ENCODE data around the gene NDUFAF2.

Gene NDUFAF2

GRCh38 chr5:60943624-60944023, 1.4 kb upstream of the NDUFAF2 start:
- no peaks in the 10 kb centered on the region for H3K9me3 ChIP-seq (ENCODE audit: control extremely low read depth in 1 of 5, control insufficient read depth in 4 of 5, insufficient read depth in 2 of 5, low read depth in 1 of 5, low read length in 4 of 5)
- peaks cover 0 to 3% (median under 1%) of the 10 kb centered on the region in 4 experiments for H3K36me3 ChIP-seq (ENCODE audit: control insufficient read depth in 4 of 4, insufficient read depth in 4 of 4, low read length in 3 of 4)
- peak in 2 of 3 donors; percentile 46 to 53 for DNase-seq
- peaks cover 16 to 25% (median 21%) of the 10 kb centered on the region in 4 experiments for H3K4me1 ChIP-seq (ENCODE audit: control extremely low read depth in 1 of 4, control insufficient read depth in 4 of 4, insufficient read depth in 4 of 4, low read length in 3 of 4)
- ChIA-PET POLR2A (no interaction called here), CTCF (no interaction called here)
- no peaks in the 10 kb centered on the region for H3K27me3 ChIP-seq (replicated peaks in 2 of 5; ENCODE audit: control insufficient read depth in 4 of 5, insufficient read depth in 5 of 5, low read length in 4 of 5)
- H3K4me3 ChIP-seq (ENCODE audit: control insufficient read depth in 1 of 7, extremely low read depth in 1 of 7, insufficient read depth in 4 of 7, low read depth in 2 of 7, low read length in 6 of 7) = peak overlapping the region in 4 of 7 experiments; percentile 96 to 99 (median 99)
- no peak overlapping the region for H3K27ac ChIP-seq (ENCODE audit: insufficient read depth in 1 of 2, low read depth in 1 of 2, low read length in 2 of 2, poor library complexity in 1 of 2, severe bottlenecking in 2 of 2)
- WGBS (ENCODE audit: insufficient coverage) = 100% methylated on average over 1 of the region's 3 CpGs

DNA sequence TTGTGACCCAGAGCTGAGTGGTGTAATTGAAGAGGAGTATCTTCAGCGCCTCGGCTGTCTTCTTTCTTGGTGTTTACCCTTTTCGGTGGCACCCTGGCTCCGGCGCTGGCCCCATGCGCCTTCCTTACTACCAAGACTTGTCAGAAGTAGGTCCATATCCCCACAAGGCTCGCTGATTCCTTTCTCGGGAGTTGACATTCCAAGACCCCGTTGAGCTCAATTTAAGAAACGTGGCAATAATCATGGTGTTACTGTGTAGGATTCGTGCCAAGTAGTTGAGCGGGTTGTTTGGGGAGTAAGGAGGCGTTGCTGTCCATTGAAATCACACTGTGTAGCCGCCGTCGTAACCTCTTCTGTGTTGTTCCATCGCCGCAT, 795 bp downstream of the NDUFAF2 start:
- POLR2A ChIA-PET = no interaction called here
- Histone ChIP-seq H3K4me1 (ENCODE audit: control extremely low read depth in 1 of 4, control insufficient read depth in 4 of 4, insufficient read depth in 4 of 4, low read length in 3 of 4) (peaks cover 16 to 25% (median 21%) of the 10 kb centered on the region in 4 experiments), H3K4me3 (ENCODE audit: control insufficient read depth in 1 of 7, extremely low read depth in 1 of 7, insufficient read depth in 4 of 7, low read depth in 2 of 7, low read length in 6 of 7) (peak overlapping the region; percentile 71 to 99 (median 96)), H3K36me3 (ENCODE audit: control insufficient read depth in 4 of 4, insufficient read depth in 4 of 4, low read length in 3 of 4) (no peaks in the 10 kb centered on the region), H3K9me3 (ENCODE audit: control extremely low read depth in 1 of 5, control insufficient read depth in 4 of 5, insufficient read depth in 2 of 5, low read depth in 1 of 5, low read length in 4 of 5) (no peaks in the 10 kb centered on the region), H3K27me3 (replicated peaks in 2 of 5; ENCODE audit: control insufficient read depth in 4 of 5, insufficient read depth in 5 of 5, low read length in 4 of 5) (no peaks in the 10 kb centered on the region), H3K27ac (ENCODE audit: insufficient read depth in 1 of 2, low read depth in 1 of 2, low read length in 2 of 2, poor library complexity in 1 of 2, severe bottlenecking in 2 of 2) (peak overlapping the region; percentile 54 to 84)
- CTCF ChIA-PET = interaction anchor here (1.0 to 2.6 kb wide), 3 partner anchors 14 to 268 kb away, joined by 3 to 18 read pairs (median 3); no protein-coding TSS in a partner anchor
- DNase-seq = peak; percentile 20 to 70 (median 53)
- 3% methylated on average over 16 of the region's 18 CpGs for WGBS (ENCODE audit: insufficient coverage)

GRCh38 chr5:60948738-60949137, 3.7 kb downstream of the NDUFAF2 start:
- CTCF ChIA-PET = no interaction called here
- no peaks in the 10 kb centered on the region for H3K36me3 ChIP-seq (ENCODE audit: control insufficient read depth in 4 of 4, insufficient read depth in 4 of 4, low read length in 3 of 4)
- no peaks in the 10 kb centered on the region for H3K27me3 ChIP-seq (replicated peaks in 2 of 5; ENCODE audit: control insufficient read depth in 4 of 5, insufficient read depth in 5 of 5, low read length in 4 of 5)
- no peak for DNase-seq
- H3K4me1 ChIP-seq (ENCODE audit: control extremely low read depth in 1 of 4, control insufficient read depth in 4 of 4, insufficient read depth in 4 of 4, low read length in 3 of 4) = peaks cover 10 to 20% (median 19%) of the 10 kb centered on the region in 4 experiments
- no peak overlapping the region for H3K27ac ChIP-seq (ENCODE audit: insufficient read depth in 1 of 2, low read depth in 1 of 2, low read length in 2 of 2, poor library complexity in 1 of 2, severe bottlenecking in 2 of 2)
- no CpG with 5 or more reads among the region's 1 CpG for WGBS (ENCODE audit: insufficient coverage)
- POLR2A ChIA-PET = no interaction called here
- H3K9me3 ChIP-seq (ENCODE audit: control extremely low read depth in 1 of 5, control insufficient read depth in 4 of 5, insufficient read depth in 2 of 5, low read depth in 1 of 5, low read length in 4 of 5) = peaks cover 0 to 1% (median 0%) of the 10 kb centered on the region in 5 experiments
- H3K4me3 ChIP-seq (ENCODE audit: control insufficient read depth in 1 of 7, extremely low read depth in 1 of 7, insufficient read depth in 4 of 7, low read depth in 2 of 7, low read length in 6 of 7) = no peak overlapping the region

GRCh38 chr5:60955239-60955638, 10.2 kb downstream of the NDUFAF2 start:
- WGBS (ENCODE audit: insufficient coverage) = 100% methylated on average over 2 of the region's 3 CpGs
- CTCF ChIA-PET = interaction anchor here (1.2 kb wide), 1 partner anchor 285 kb away, joined by 3 read pairs; no protein-coding TSS in a partner anchor

GRCh38 chr5:60958088-60958487, 13.1 kb downstream of the NDUFAF2 start:
- H3K4me3 ChIP-seq (ENCODE audit: control insufficient read depth in 1 of 7, extremely low read depth in 1 of 7, insufficient read depth in 4 of 7, low read depth in 2 of 7, low read length in 6 of 7) = no peak overlapping the region
- CTCF ChIA-PET = interaction anchor here (1.8 to 3.7 kb wide), 3 partner anchors 13 to 700 kb away, joined by 4 to 18 read pairs (median 8); partner anchors contain the start of genes ERCC8 and NDUFAF2

More at GRCh38 chr5:60955239-60955638, 10.2 kb downstream of the NDUFAF2 start:
- Histone ChIP-seq H3K4me3 (ENCODE audit: control insufficient read depth in 1 of 7, extremely low read depth in 1 of 7, insufficient read depth in 4 of 7, low read depth in 2 of 7, low read length in 6 of 7) (no peak overlapping the region), H3K36me3 (ENCODE audit: control insufficient read depth in 4 of 4, insufficient read depth in 4 of 4, low read length in 3 of 4) (no peaks in the 10 kb centered on the region), H3K9me3 (ENCODE audit: control extremely low read depth in 1 of 5, control insufficient read depth in 4 of 5, insufficient read depth in 2 of 5, low read depth in 1 of 5, low read length in 4 of 5) (peaks cover 0 to 6% (median 1%) of the 10 kb centered on the region in 5 experiments), H3K27me3 (replicated peaks in 2 of 5; ENCODE audit: control insufficient read depth in 4 of 5, insufficient read depth in 5 of 5, low read length in 4 of 5) (no peaks in the 10 kb centered on the region), H3K4me1 (ENCODE audit: control extremely low read depth in 1 of 4, control insufficient read depth in 4 of 4, insufficient read depth in 4 of 4, low read length in 3 of 4) (no peaks in the 10 kb centered on the region), H3K27ac (ENCODE audit: insufficient read depth in 1 of 2, low read depth in 1 of 2, low read length in 2 of 2, poor library complexity in 1 of 2, severe bottlenecking in 2 of 2) (no peak overlapping the region)
- POLR2A ChIA-PET = interaction anchor here (0.7 kb wide), 1 partner anchor 107 kb away, joined by 6 read pairs; no protein-coding TSS in a partner anchor
- no peak for DNase-seq

DNA sequence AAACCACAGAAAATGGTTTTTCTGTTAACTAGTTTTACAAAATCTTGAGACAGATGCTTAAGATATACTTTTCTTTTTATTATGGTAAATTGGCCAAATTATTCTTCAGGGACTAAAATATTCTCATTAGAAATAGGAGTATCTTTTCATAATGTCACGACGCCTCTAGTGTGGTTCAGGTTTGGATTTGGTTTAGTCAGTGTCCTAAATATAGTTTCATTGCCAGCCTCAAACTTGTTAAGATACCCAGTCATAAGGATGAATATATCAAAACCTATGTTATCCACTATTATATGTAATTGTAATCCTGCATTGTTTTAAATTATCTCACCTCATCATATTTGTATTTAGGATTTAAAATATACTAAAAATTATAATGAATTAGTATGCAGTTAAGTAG, 13.7 kb downstream of the NDUFAF2 start:
- Histone ChIP-seq H3K4me1 (ENCODE audit: control extremely low read depth in 1 of 4, control insufficient read depth in 4 of 4, insufficient read depth in 4 of 4, low read length in 3 of 4) (peaks cover 0 to 5% (median 0%) of the 10 kb centered on the region in 4 experiments), H3K36me3 (ENCODE audit: control insufficient read depth in 4 of 4, insufficient read depth in 4 of 4, low read length in 3 of 4) (no peaks in the 10 kb centered on the region), H3K4me3 (ENCODE audit: control insufficient read depth in 1 of 7, extremely low read depth in 1 of 7, insufficient read depth in 4 of 7, low read depth in 2 of 7, low read length in 6 of 7) (no peak overlapping the region), H3K27me3 (replicated peaks in 2 of 5; ENCODE audit: control insufficient read depth in 4 of 5, insufficient read depth in 5 of 5, low read length in 4 of 5) (no peaks in the 10 kb centered on the region), H3K27ac (ENCODE audit: insufficient read depth in 1 of 2, low read depth in 1 of 2, low read length in 2 of 2, poor library complexity in 1 of 2, severe bottlenecking in 2 of 2) (no peak overlapping the region), H3K9me3 (ENCODE audit: control extremely low read depth in 1 of 5, control insufficient read depth in 4 of 5, insufficient read depth in 2 of 5, low read depth in 1 of 5, low read length in 4 of 5) (peaks cover 0 to 6% (median 0%) of the 10 kb centered on the region in 5 experiments)
- CTCF ChIA-PET = interaction anchor here (1.0 to 3.7 kb wide), 6 partner anchors 13 to 699 kb away, joined by 3 to 18 read pairs (median 4); partner anchors contain the start of genes ERCC8 and NDUFAF2
- no CpG with 5 or more reads among the region's 2 CpGs for WGBS (ENCODE audit: insufficient coverage)
- no peak for DNase-seq
- POLR2A ChIA-PET = no interaction called here

More at GRCh38 chr5:60958088-60958487, 13.1 kb downstream of the NDUFAF2 start:
- Histone ChIP-seq H3K4me1 (ENCODE audit: control extremely low read depth in 1 of 4, control insufficient read depth in 4 of 4, insufficient read depth in 4 of 4, low read length in 3 of 4) (peaks cover 0 to 5% (median 0%) of the 10 kb centered on the region in 4 experiments), H3K9me3 (ENCODE audit: control extremely low read depth in 1 of 5, control insufficient read depth in 4 of 5, insufficient read depth in 2 of 5, low read depth in 1 of 5, low read length in 4 of 5) (peaks cover 0 to 6% (median 0%) of the 10 kb centered on the region in 5 experiments), H3K36me3 (ENCODE audit: control insufficient read depth in 4 of 4, insufficient read depth in 4 of 4, low read length in 3 of 4) (no peaks in the 10 kb centered on the region), H3K27ac (ENCODE audit: insufficient read depth in 1 of 2, low read depth in 1 of 2, low read length in 2 of 2, poor library complexity in 1 of 2, severe bottlenecking in 2 of 2) (no peak overlapping the region), H3K27me3 (replicated peaks in 2 of 5; ENCODE audit: control insufficient read depth in 4 of 5, insufficient read depth in 5 of 5, low read length in 4 of 5) (no peaks in the 10 kb centered on the region)
- no peak for DNase-seq
- POLR2A ChIA-PET = no interaction called here

DNA sequence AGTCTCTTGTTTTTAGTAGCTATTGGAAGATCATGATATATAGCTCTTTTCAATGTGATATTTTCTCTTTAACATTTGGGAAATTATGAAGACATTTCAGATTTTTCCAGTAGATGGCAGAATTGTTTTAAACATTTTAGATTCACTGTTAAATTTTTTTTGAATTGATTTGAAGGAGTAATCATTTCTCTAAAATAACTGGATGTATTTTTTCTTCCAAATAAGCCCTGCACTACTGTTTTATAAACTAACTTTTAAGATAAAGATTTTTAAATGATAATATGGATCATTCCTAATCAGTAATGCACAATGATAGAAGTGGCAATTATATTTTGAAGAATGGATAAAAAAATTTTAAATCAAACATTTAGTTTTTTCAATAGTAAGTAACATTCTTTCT, 14.2 kb downstream of the NDUFAF2 start:
- Histone ChIP-seq H3K36me3 (ENCODE audit: control insufficient read depth in 4 of 4, insufficient read depth in 4 of 4, low read length in 3 of 4) (no peaks in the 10 kb centered on the region), H3K9me3 (ENCODE audit: control extremely low read depth in 1 of 5, control insufficient read depth in 4 of 5, insufficient read depth in 2 of 5, low read depth in 1 of 5, low read length in 4 of 5) (peaks cover 0 to 6% (median 0%) of the 10 kb centered on the region in 5 experiments), H3K27me3 (replicated peaks in 2 of 5; ENCODE audit: control insufficient read depth in 4 of 5, insufficient read depth in 5 of 5, low read length in 4 of 5) (no peaks in the 10 kb centered on the region), H3K4me3 (ENCODE audit: control insufficient read depth in 1 of 7, extremely low read depth in 1 of 7, insufficient read depth in 4 of 7, low read depth in 2 of 7, low read length in 6 of 7) (no peak overlapping the region), H3K27ac (ENCODE audit: insufficient read depth in 1 of 2, low read depth in 1 of 2, low read length in 2 of 2, poor library complexity in 1 of 2, severe bottlenecking in 2 of 2) (no peak overlapping the region), H3K4me1 (ENCODE audit: control extremely low read depth in 1 of 4, control insufficient read depth in 4 of 4, insufficient read depth in 4 of 4, low read length in 3 of 4) (peaks cover 0 to 5% (median 0%) of the 10 kb centered on the region in 4 experiments)
- ChIA-PET CTCF (interaction anchor here (1.0 to 3.7 kb wide), 8 partner anchors 14 to 699 kb away, joined by 3 to 18 read pairs (median 4); partner anchors contain the start of genes ERCC8 and NDUFAF2), POLR2A (interaction anchor here (0.6 kb wide), 1 partner anchor 223 kb away, joined by 3 read pairs; no protein-coding TSS in a partner anchor)
- peak; percentile 18 to 56 (median 43) for DNase-seq

Data from common myeloid progenitor, CD34-positive (primary cell).